ENCODE results near the gene UNC119. TPM values are rescaled to one million over a fixed set of nuclear protein-coding genes. Genes with fewer than 3 reads are reported as not detected.
A peak's percentile ranks its signal among the peaks of the same experiment; 100 is the strongest.

The UNC119 gene
- total RNA-seq, 2 donors from 2014 or later: 25.7 to 29.3 TPM

DNA sequence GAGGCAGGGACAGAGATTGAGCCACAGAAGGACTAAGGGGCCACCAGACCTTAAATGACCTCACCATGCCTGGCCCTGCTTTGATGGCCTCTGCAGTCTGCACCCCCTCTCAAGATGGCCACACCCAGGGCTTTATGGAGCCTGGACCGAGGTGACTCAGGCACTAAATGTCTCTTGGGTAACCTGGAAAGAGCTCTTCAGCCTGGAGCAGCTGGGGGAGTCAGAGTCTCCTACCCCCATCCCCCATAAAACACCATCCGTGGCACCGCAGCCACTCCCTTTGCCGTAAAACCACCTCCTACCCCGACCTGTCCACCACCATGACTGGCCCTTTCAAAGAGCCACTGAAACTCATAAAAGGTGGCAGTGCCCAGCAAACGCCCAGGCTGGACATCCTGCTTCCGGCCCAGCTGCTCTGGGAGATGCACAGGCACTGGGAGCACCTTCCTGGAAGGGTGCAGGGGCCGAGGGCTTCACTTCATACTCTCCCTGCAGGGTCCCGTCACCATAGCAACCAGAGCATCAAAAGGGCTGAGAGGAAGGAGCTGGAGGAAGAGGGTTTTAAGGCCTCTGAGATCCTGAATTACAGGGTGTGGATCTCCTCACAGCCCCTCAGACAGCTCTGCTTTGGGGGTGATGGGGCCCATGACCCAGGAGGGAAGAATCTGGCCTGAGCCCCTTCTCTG, 24.0 kb downstream of the UNC119 start:
- TF ChIP-seq, protein P1, sequence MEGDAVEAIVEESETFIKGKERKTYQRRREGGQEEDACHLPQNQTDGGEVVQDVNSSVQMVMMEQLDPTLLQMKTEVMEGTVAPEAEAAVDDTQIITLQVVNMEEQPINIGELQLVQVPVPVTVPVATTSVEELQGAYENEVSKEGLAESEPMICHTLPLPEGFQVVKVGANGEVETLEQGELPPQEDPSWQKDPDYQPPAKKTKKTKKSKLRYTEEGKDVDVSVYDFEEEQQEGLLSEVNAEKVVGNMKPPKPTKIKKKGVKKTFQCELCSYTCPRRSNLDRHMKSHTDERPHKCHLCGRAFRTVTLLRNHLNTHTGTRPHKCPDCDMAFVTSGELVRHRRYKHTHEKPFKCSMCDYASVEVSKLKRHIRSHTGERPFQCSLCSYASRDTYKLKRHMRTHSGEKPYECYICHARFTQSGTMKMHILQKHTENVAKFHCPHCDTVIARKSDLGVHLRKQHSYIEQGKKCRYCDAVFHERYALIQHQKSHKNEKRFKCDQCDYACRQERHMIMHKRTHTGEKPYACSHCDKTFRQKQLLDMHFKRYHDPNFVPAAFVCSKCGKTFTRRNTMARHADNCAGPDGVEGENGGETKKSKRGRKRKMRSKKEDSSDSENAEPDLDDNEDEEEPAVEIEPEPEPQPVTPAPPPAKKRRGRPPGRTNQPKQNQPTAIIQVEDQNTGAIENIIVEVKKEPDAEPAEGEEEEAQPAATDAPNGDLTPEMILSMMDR (IDR thresholded peaks at IDR 0.05): no peak
- TF ChIP-seq POLR2A (IDR thresholded peaks at IDR 0.05): no peak
- ATAC-seq: no peak
- Histone ChIP-seq H3K36me3 (replicated peaks in 1 of 2; ENCODE audit: insufficient read depth in 1 of 2, low read depth in 2 of 2) (no peaks in the 10 kb centered on the region), H3K27me3 (no peaks in the 10 kb centered on the region), H3K9me3 (no peaks in the 10 kb centered on the region), H3K27ac (peak overlapping the region in 1 of 4 donors; percentile 16), H3K4me1 (peaks cover 33% of the 10 kb centered on the region), H3K4me3 (no peak overlapping the region)
- intact Hi-C loops (cut with DNase I): no loop called here
- DNase-seq: no peak
- WGBS, 2 donors: 68 to 81% methylated on average over 9 of the region's 9 CpGs

GRCh38 chr17:28527859-28528258, 24.6 kb downstream of the UNC119 start:
- no peaks in the 10 kb centered on the region for H3K9me3 ChIP-seq
- no peak overlapping the region for H3K4me3 ChIP-seq
- H3K4me1 ChIP-seq: peaks cover 33% of the 10 kb centered on the region
- intact Hi-C loops (cut with DNase I): no loop called here
- peak; percentile 34 for ATAC-seq
- H3K36me3 ChIP-seq (replicated peaks in 1 of 2; ENCODE audit: insufficient read depth in 1 of 2, low read depth in 2 of 2): no peaks in the 10 kb centered on the region
- peak overlapping the region in 1 of 4 donors; percentile 16 for H3K27ac ChIP-seq
- peak; percentile 20 to 74 (median 52) for DNase-seq
- TF ChIP-seq POLR2A (IDR thresholded peaks at IDR 0.05): no peak
- TF ChIP-seq, protein P1 (IDR thresholded peaks at IDR 0.05): no peak
- 23 to 40% methylated on average over 2 of the region's 2 CpGs for WGBS, 2 donors
- no peaks in the 10 kb centered on the region for H3K27me3 ChIP-seq

- no peaks in the 10 kb centered on the region for H3K27me3 ChIP-seq
- no peaks in the 10 kb centered on the region for H3K36me3 ChIP-seq (replicated peaks in 1 of 2; ENCODE audit: insufficient read depth in 1 of 2, low read depth in 2 of 2)
- WGBS, 2 donors: 92 to 97% methylated on average over 2 of the region's 2 CpGs
- H3K4me1 ChIP-seq: peaks cover 33% of the 10 kb centered on the region
- TF ChIP-seq, protein P1 (IDR thresholded peaks at IDR 0.05): no peak
- no peak for TF ChIP-seq POLR2A (IDR thresholded peaks at IDR 0.05)
- no peaks in the 10 kb centered on the region for H3K9me3 ChIP-seq
- DNase-seq (no peak), ATAC-seq (no peak)
- no peak overlapping the region for H3K4me3 ChIP-seq
- H3K27ac ChIP-seq: peak overlapping the region in 1 of 4 donors; percentile 16
- intact Hi-C loops (cut with DNase I): no loop called here
These were observed 25.2 kb downstream of the UNC119 start for GRCh38 chr17:28527181-28527681.

- Histone ChIP-seq H3K9me3 (no peaks in the 10 kb centered on the region), H3K27ac (no peak overlapping the region), H3K4me1 (peaks cover 33% of the 10 kb centered on the region), H3K4me3 (no peak overlapping the region), H3K27me3 (no peaks in the 10 kb centered on the region), H3K36me3 (replicated peaks in 1 of 2; ENCODE audit: insufficient read depth in 1 of 2, low read depth in 2 of 2) (no peaks in the 10 kb centered on the region)
- 55 to 76% methylated on average over 5 to 8 of the region's 8 CpGs for WGBS, 2 donors
- ATAC-seq (no peak), DNase-seq (peak in 2 of 4 donors; percentile 15 to 69)
- intact Hi-C loops (cut with DNase I): no loop called here
- TF ChIP-seq POLR2A (IDR thresholded peaks at IDR 0.05): no peak
- TF ChIP-seq, protein P1 (IDR thresholded peaks at IDR 0.05): no peak
These were observed 26.0 kb downstream of the UNC119 start for GRCh38 chr17:28526381-28526780.

Measured in body of pancreas (tissue), 4 donors.